HL-60 (cell line): ENCODE results near the gene ACD.

Source experiments
- CTCF ChIP-seq: IDR thresholded peaks from one replicate; pipeline ENCODE4 v1.5.1; 2011; ENCODE audit warnings: low read length, control low read depth, inconsistent platforms; ENCODE audit not compliant: insufficient read depth
- POLR2AphosphoS5 ChIP-seq: IDR thresholded peaks from 2 replicates; pipeline ENCODE4 v1.6.1; 2012; ENCODE audit warnings: low read depth
- SPI1 ChIP-seq: IDR thresholded peaks from 2 replicates; pipeline ENCODE4 v1.6.1; 2012; ENCODE audit warnings: low read depth, mild to moderate bottlenecking, borderline replicate concordance

- TF ChIP-seq CTCF (no peak), POLR2AphosphoS5 (no peak), SPI1 (no peak)
Observed at GRCh38 chr16:67709050-67709449, 49.0 kb upstream of the ACD start.
